IPS-11a (cell line): ENCODE measurements around the gene PILRA.
"Not testable (repeated sequence)": the region's sequence is repeated elsewhere in the genome, so short reads cannot be mapped to it uniquely, and the experiment has no call there.

Experiments
- H3K4me3 ChIP-seq: one replicate; pipeline ENCODE4 v1.5.1; 2013; ENCODE audit warnings: low read depth, low read length, control low read depth

Gene PILRA

DNA sequence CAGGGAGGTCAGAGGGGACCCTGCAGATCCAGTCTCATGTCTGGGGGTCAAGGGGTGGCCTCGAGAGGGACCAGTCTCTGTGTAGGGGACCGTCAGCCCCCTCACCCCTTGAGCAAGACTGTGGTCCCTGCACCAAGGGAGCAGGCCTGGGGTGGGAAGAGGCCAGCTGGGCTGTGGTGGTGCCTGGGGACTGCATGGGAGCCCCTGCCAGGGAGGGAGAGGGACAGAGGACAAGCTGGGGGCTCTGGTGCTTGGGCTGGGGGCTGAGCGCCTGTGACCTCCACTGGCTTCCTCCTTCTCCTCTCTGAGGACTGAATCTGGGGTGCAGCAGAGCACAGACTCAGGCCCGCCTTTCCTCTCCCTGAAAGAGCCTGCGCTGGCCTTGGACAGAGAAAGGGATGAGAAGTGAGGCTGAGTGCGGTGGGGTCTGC, 16.1 kb upstream of the PILRA start:
- no peak overlapping the region for H3K4me3 ChIP-seq

DNA sequence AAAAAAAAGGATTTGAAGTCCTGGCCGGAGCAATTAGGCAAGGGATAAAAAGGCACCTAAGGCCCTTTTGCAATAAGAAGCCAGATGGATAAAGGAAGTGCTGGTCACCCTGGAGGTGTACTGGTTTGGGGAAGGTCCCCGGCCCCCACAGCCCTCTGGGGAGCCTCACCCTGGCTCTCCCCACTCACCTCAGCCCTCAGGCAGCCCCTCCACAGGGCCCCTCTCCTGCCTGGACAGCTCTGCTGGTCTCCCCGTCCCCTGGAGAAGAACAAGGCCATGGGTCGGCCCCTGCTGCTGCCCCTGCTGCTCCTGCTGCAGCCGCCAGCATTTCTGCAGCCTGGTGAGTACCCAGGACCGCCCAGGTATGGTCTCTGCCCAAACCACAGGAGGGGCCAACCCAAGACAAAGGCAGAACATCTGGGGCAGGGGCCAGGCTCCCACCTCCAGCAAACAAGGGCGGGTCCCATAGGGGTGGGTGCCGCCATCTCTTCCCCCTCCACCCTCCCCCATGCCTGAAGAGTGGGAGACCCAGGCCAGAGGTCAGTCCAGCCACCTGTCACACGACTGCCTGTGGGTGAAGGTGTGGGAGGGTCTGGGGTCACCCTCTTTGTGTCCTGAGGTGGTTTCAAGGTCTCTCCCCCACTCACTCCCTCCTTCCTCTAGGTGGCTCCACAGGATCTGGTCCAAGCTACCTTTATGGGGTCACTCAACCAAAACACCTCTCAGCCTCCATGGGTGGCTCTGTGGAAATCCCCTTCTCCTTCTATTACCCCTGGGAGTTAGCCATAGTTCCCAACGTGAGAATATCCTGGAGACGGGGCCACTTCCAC, 15.0 kb upstream of the PILRA start, which contains the start of gene PILRB:
TSS of gene PILRB (plus strand) at position 91 of the 830 bp plus-strand sequence. CDS start at position 277, 186 bp downstream.
- no peak within 1 kb of the TSS for H3K4me3 ChIP-seq

DNA sequence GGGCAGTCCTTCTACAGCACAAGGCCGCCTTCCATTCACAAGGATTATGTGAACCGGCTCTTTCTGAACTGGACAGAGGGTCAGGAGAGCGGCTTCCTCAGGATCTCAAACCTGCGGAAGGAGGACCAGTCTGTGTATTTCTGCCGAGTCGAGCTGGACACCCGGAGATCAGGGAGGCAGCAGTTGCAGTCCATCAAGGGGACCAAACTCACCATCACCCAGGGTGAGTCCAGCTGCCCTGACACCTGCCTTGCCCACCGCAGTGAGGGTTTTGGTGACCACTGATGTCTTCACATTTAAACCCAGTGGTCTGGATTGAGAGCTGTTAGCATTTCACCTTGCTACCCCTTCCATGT, 14.5 kb upstream of the PILRA start:
- H3K4me3 ChIP-seq: no peak overlapping the region

GRCh38 chr7:100360135-100360854, 13.0 kb upstream of the PILRA start:
- no peak overlapping the region for H3K4me3 ChIP-seq

DNA sequence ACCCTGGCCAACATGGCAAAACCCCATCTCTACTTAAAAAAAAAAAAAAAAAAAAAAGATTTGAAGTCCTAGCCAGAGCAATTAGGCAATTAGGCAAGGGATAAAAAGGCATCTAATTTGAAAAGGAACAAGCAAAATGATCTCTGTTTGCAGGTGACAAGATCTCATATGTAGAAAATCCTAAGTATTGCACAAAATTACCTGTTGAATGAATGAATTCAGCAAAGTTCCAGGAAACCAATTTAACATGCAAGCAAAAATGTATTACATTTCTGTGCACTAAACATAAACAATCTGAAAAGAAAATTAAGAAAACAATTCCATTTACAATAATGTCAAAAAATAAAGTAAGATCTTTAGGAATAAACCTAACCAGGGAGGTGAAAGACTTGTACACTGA, 10.2 kb upstream of the PILRA start:
- H3K4me3 ChIP-seq: no peak overlapping the region

DNA sequence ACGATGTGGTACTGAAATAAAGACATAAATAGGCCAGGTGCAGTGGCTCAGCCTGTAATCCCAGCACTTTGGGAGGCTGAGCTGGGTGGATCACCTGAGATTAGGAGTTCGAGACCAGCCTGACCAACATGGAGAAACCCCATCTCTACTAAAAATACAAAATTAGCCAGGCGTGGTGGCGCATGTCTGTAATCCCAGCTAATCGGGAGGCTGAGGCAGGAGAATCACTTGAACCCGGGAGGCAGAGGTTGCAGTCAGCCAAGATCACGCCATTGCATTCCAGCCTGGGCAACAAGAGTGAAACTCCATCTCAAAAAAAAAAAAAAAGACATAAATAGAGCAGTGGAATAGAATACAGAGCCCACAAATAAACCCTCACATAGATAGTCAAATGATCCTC, 9.5 kb upstream of the PILRA start:
- not testable (repeated sequence) for H3K4me3 ChIP-seq

DNA sequence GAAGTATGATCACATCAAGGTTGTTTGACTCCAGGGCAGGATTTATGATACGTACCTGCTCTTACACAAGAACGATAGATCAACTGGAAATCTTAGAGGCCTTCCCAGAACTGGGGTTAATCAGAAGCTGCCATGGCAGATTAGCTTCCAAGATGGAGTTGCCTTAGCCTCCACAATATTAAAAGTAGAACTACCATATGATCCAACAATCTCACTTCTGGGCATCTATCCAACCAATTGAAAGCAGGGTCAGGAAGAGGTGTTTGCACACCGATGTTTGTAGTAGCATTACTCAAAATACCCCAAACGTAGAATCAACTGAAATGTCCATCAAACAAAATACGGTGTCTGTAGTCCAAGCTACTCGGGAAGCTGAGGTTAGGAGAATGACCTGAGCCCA, 8.8 kb upstream of the PILRA start:
- no peak overlapping the region for H3K4me3 ChIP-seq

- not testable (repeated sequence) for H3K4me3 ChIP-seq
Observed at GRCh38 chr7:100365998-100366367, 7.3 kb upstream of the PILRA start.

GRCh38 chr7:100366411-100367250, 6.7 kb upstream of the PILRA start:
- H3K4me3 ChIP-seq: no peak overlapping the region

DNA sequence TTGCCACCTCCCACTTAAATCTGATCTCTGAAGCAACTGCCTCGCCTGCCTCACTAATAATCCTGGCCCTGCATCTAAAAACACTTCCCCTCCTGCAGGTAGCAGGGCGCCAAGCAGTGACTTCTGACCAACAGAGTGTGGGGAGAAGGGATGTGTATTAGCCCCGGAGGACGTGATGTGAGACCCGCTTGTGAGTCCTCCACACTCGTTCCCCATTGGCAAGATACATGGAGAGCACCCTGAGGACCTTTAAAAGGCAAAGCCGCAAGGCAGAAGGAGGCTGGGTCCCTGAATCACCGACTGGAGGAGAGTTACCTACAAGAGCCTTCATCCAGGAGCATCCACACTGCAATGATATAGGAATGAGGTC, 6.1 kb upstream of the PILRA start:
- H3K4me3 ChIP-seq: no peak overlapping the region

DNA sequence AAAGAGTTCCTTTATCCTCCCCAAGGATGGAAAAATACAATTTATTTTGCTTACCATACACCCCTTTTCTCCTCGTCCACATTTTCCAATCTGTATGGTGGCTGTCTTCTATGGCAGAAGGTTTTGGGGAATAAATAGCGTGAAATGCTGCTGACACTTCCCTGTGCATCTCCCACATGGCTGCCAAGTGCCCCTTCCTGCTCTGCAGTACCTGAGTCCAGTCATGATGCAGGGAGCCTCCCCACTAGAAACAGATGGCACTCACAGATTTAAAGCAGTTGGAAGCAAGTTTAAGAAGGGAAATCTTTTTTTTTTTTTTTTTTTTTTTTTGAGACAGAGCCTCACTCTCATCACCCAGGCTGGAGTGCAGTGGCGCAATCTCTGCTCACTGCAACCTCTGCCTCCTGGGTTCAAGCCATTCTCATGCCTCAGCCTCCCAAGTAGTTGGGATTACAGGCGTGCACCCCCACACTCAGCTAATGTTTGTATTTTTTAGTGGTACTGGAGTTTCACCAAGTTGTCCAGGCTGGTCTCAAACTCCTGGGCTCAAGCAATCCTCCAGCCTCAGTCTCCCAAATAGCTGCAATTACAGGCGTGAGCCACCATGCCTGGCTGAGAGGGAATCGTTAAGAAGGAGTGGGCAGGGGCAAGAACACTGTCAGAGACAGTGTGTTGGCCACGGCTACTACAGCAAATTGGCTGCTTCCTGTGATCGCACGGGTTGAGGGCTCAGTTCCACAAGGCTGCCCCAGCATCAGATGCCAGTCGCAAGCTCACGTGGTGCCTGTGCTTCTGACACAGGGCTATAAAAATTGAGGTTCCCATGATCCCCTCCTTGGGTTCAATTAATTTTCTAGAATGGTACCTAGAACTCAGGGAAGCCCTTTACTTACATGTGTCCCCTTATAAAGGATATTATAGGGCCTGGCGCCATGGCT, 5.3 kb upstream of the PILRA start:
- no peak overlapping the region for H3K4me3 ChIP-seq

GRCh38 chr7:100369105-100369504, 4.2 kb upstream of the PILRA start:
- no peak overlapping the region for H3K4me3 ChIP-seq

GRCh38 chr7:100370303-100370702, 3.0 kb upstream of the PILRA start:
- no peak overlapping the region for H3K4me3 ChIP-seq

- H3K4me3 ChIP-seq: no peak overlapping the region
Observed at GRCh38 chr7:100370746-100371145, 2.5 kb upstream of the PILRA start.

DNA sequence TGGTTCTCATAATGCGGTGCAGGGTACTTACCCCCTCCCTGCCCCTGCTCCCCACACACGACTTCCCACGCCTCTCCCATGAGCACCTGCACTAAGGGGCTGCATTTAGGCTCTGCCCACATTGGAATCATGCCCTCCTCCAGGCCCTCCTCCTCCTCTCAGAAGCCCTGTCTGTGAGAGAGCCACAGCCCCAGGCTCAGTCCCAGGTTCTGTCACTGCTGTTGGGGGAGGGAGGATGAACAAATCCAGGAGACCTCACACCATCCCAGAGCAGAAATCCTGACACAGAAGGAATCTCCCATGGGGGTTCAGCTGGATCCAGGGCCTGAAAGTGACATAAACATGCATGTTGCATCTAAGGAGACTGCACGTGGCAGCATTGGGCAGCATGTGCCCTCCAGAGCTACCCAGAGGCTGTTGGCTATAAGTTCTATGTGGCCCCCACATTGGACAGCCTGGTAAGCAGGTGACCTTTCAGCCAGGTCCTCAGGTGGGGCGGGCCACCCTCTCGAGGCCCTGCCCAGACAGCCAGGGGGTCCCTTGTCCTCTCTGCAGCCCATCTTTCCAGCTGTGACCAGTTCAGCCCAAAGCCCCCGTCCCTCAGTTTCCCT, 1.6 kb upstream of the PILRA start:
- no peak overlapping the region for H3K4me3 ChIP-seq

DNA sequence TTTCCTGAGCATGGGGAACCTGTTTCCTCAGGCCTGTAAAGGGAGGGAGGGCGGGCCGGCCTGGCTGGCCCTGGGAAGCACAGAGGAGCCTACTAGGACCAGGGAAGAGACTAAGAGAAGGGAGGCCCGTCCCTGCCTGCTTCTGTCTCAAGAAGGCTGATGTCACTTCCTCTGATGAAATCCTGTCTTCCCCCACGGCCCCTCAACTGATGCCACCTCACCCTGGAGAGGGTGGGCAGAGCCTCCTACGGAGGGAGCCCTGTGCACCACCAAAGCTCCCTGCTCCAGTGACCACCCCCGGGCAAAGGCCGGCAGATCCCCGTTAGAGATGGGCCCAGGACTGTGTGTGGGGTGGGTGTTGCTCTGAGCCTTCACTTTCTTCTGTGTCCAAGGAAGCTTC, 1.0 kb upstream of the PILRA start:
- H3K4me3 ChIP-seq: no peak overlapping the region

DNA sequence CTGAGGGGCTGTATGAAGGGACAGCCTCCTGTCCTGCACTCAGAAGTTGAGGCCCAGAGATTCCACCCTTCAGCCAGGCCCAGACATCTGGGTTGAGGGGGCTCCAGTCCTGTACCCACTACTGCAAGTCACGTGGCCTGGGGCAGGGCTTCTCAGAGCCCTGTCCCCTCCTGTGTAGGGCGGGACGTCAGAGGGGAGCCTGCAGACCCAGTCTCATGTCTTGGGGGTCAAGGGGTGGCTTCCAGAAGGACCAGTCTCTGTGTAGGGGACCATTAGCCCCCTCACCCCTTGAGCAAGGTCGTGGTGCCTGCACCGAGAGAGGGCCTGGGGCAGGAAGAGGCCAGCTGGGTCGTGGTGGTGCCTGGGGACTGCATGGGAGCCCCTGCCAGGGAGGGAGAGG, 593 bp upstream of the PILRA start:
- H3K4me3 ChIP-seq: no peak overlapping the region

- H3K4me3 ChIP-seq: not testable (repeated sequence)
Observed at GRCh38 chr7:100373870-100374598, 747 bp downstream of the PILRA start.

- H3K4me3 ChIP-seq: no peak overlapping the region
Observed at GRCh38 chr7:100374601-100375000, 1.3 kb downstream of the PILRA start.
